OCI-M2 (cell line): ENCODE measurements around the gene MBD2.
"Not testable (repeated sequence)": the region's sequence is repeated elsewhere in the genome, so short reads cannot be mapped to it uniquely, and the experiment has no call there.

Experiments used
- DNase-seq: peaks from one replicate; lab custom pipeline; 2025; ENCODE audit not compliant: unreplicated experiment; lab: John Stamatoyannopoulos, UW

The MBD2 gene

GRCh38 chr18:54154231-54154630 lies 70.2 kb downstream of the MBD2 start:
- no peak for DNase-seq

GRCh38 chr18:54151376-54151775 lies 73.1 kb downstream of the MBD2 start:
- no peak for DNase-seq

- DNase-seq: no peak
Measured at GRCh38 chr18:54150226-54150625, 74.2 kb downstream of the MBD2 start.

- no peak for DNase-seq
Measured at GRCh38 chr18:54149078-54149697, 75.3 kb downstream of the MBD2 start.

GRCh38 chr18:54148678-54149077 lies 75.8 kb downstream of the MBD2 start:
- DNase-seq: no peak

GRCh38 chr18:54148151-54148550 lies 76.3 kb downstream of the MBD2 start:
- DNase-seq: no peak

- no peak for DNase-seq
Measured at GRCh38 chr18:54147439-54147838, 77.0 kb downstream of the MBD2 start.

- no peak for DNase-seq
Measured at GRCh38 chr18:54141041-54141608, 83.3 kb downstream of the MBD2 start.

- no peak for DNase-seq
Measured at GRCh38 chr18:54140641-54141040, 83.8 kb downstream of the MBD2 start.

- DNase-seq: no peak
Measured at GRCh38 chr18:54135216-54135615, 89.3 kb downstream of the MBD2 start.

GRCh38 chr18:54134053-54134452 lies 90.4 kb downstream of the MBD2 start:
- no peak for DNase-seq

- no peak for DNase-seq
Measured at GRCh38 chr18:54130631-54131030, 93.8 kb downstream of the MBD2 start.

GRCh38 chr18:54130177-54130576 lies 94.3 kb downstream of the MBD2 start:
- no peak for DNase-seq

- DNase-seq: no peak
Measured at GRCh38 chr18:54129448-54130067, 94.9 kb downstream of the MBD2 start.

- DNase-seq: peak; percentile 1
Measured at GRCh38 chr18:54127759-54128378, 96.6 kb downstream of the MBD2 start.

GRCh38 chr18:54125429-54125828 lies 99.0 kb downstream of the MBD2 start:
- DNase-seq: no peak

GRCh38 chr18:54123720-54124440 lies 100.6 kb downstream of the MBD2 start:
- DNase-seq: not testable (repeated sequence)

GRCh38 chr18:54119524-54120019 lies 104.9 kb downstream of the MBD2 start:
- peak; percentile 37 for DNase-seq

- DNase-seq: no peak
Measured at GRCh38 chr18:54117853-54118773, 106.4 kb downstream of the MBD2 start.

GRCh38 chr18:54116541-54117257 lies 107.8 kb downstream of the MBD2 start:
- no peak for DNase-seq
